ENCODE data around the gene SDCCAG8. TPM values are rescaled to one million over a fixed set of nuclear protein-coding genes. Genes with fewer than 3 reads are reported as not detected.
"Not testable (repeated sequence)": the region's sequence is repeated elsewhere in the genome, so short reads cannot be mapped to it uniquely, and the experiment has no call there.

Gene SDCCAG8
- total RNA-seq: 26.7 and 30.4 TPM in 2 replicates
- long read RNA-seq, transcript SDCCAG8-201 (18 exons, 2,567 nt): major isoform, 12 of 122 reads
- long read RNA-seq, partial matches to known transcripts: 56 of 122 reads
- long read RNA-seq, other reads (novel, unspliced or antisense): 54 of 122 reads

GRCh38 chr1:243255791-243256512 is at the start of gene SDCCAG8:
Gene SDCCAG8 (plus strand): TSS chr1:243256041. CDS start chr1:243256174, 133 bp downstream.
- Mint-ChIP-seq H3K4me1 (ENCODE audit: unreplicated experiment) (peaks cover 40% of the 10 kb centered on the region), H3K9me3 (ENCODE audit: unreplicated experiment) (no peaks in the 10 kb centered on the region), H3K36me3 (ENCODE audit: unreplicated experiment) (no peaks in the 10 kb centered on the region), H3K4me3 (ENCODE audit: unreplicated experiment) (peak within 1 kb of the TSS; percentile 82), H3K27me3 (ENCODE audit: unreplicated experiment) (no peaks in the 10 kb centered on the region), H3K27ac (ENCODE audit: unreplicated experiment) (peak within 1 kb of the TSS; percentile 96)
- TF ChIP-seq CTCF (IDR thresholded peaks at IDR 0.05): no peak
- DNase-seq (ENCODE audit: extremely low spot score, unreplicated experiment): peak; percentile 99

GRCh38 chr1:243211984-243212383 is 43.9 kb upstream of the SDCCAG8 start:
- not testable (repeated sequence) for H3K27me3 Mint-ChIP-seq (ENCODE audit: unreplicated experiment); H3K4me3 Mint-ChIP-seq (ENCODE audit: unreplicated experiment); DNase-seq (ENCODE audit: extremely low spot score, unreplicated experiment); H3K9me3 Mint-ChIP-seq (ENCODE audit: unreplicated experiment)
- H3K36me3 Mint-ChIP-seq (ENCODE audit: unreplicated experiment): peaks cover 26% of the 10 kb centered on the region
- H3K4me1 Mint-ChIP-seq (ENCODE audit: unreplicated experiment): peaks cover 14% of the 10 kb centered on the region
- H3K27ac Mint-ChIP-seq (ENCODE audit: unreplicated experiment): peak overlapping the region; percentile 27

GRCh38 chr1:243213045-243213787 is 42.6 kb upstream of the SDCCAG8 start:
- no peak overlapping the region for H3K4me3 Mint-ChIP-seq (ENCODE audit: unreplicated experiment)
- H3K9me3 Mint-ChIP-seq (ENCODE audit: unreplicated experiment): no peaks in the 10 kb centered on the region
- DNase-seq (ENCODE audit: extremely low spot score, unreplicated experiment): no peak
- H3K27ac Mint-ChIP-seq (ENCODE audit: unreplicated experiment): peak overlapping the region; percentile 83
- peaks cover 25% of the 10 kb centered on the region for H3K36me3 Mint-ChIP-seq (ENCODE audit: unreplicated experiment)
- no peaks in the 10 kb centered on the region for H3K27me3 Mint-ChIP-seq (ENCODE audit: unreplicated experiment)
- TF ChIP-seq CTCF (IDR thresholded peaks at IDR 0.05): no peak
- H3K4me1 Mint-ChIP-seq (ENCODE audit: unreplicated experiment): peaks cover 26% of the 10 kb centered on the region

GRCh38 chr1:243215276-243215875 is 40.5 kb upstream of the SDCCAG8 start:
- H3K4me3 Mint-ChIP-seq (ENCODE audit: unreplicated experiment); H3K27ac Mint-ChIP-seq (ENCODE audit: unreplicated experiment); H3K9me3 Mint-ChIP-seq (ENCODE audit: unreplicated experiment); DNase-seq (ENCODE audit: extremely low spot score, unreplicated experiment); H3K27me3 Mint-ChIP-seq (ENCODE audit: unreplicated experiment): not testable (repeated sequence)
- peaks cover 38% of the 10 kb centered on the region for H3K36me3 Mint-ChIP-seq (ENCODE audit: unreplicated experiment)
- H3K4me1 Mint-ChIP-seq (ENCODE audit: unreplicated experiment): peaks cover 29% of the 10 kb centered on the region

GRCh38 chr1:243216741-243217140 is 39.1 kb upstream of the SDCCAG8 start:
- no peak for TF ChIP-seq CTCF (IDR thresholded peaks at IDR 0.05)
- peak overlapping the region; percentile 66 for H3K27ac Mint-ChIP-seq (ENCODE audit: unreplicated experiment)
- H3K9me3 Mint-ChIP-seq (ENCODE audit: unreplicated experiment): no peaks in the 10 kb centered on the region
- peaks cover 50% of the 10 kb centered on the region for H3K36me3 Mint-ChIP-seq (ENCODE audit: unreplicated experiment)
- H3K27me3 Mint-ChIP-seq (ENCODE audit: unreplicated experiment): no peaks in the 10 kb centered on the region
- peaks cover 29% of the 10 kb centered on the region for H3K4me1 Mint-ChIP-seq (ENCODE audit: unreplicated experiment)
- H3K4me3 Mint-ChIP-seq (ENCODE audit: unreplicated experiment): no peak overlapping the region
- no peak for DNase-seq (ENCODE audit: extremely low spot score, unreplicated experiment)
